CD14-positive monocyte (primary cell): ENCODE measurements around the gene RANBP17. TPM values are rescaled to one million over a fixed set of nuclear protein-coding genes. Genes with fewer than 3 reads are reported as not detected.

ENCODE experiments used
- DNase-seq, 3 donors: peaks; one replicate each; pipeline ENCODE4 v3.0.0-alpha.2; 2011 to 2022
- H2AFZ ChIP-seq: 2 replicates; pipeline ENCODE4 v1.6.0; 2012; ENCODE audit warnings: mild to moderate bottlenecking, low read depth, low read length, inconsistent platforms; ENCODE audit not compliant: insufficient read depth, poor library complexity, severe bottlenecking
- H3K27ac ChIP-seq, 2 donors: 1 replicate in 1 of 2; 2 replicates in 1 of 2; pipeline ENCODE4 v1.5.1; 2012 to 2013; ENCODE audit warnings: low read length in 2 of 2, control low read depth in 1 of 2, inconsistent platforms in 1 of 2, low read depth in 1 of 2, mild to moderate bottlenecking in 1 of 2
- H3K27me3 ChIP-seq, 2 donors: one replicate each; pipeline versions ENCODE4 v1.6.0 to v1.6.1; 2011 to 2013; ENCODE audit warnings: low read length in 2 of 2; ENCODE audit not compliant: control insufficient read depth in 2 of 2, insufficient read depth in 2 of 2
- H3K36me3 ChIP-seq, 2 donors: replicated peaks in 1 of 2; 1 replicate in 1 of 2; 2 replicates in 1 of 2; pipeline versions ENCODE4 v1.5.1 to v1.6.1; 2012 to 2013; ENCODE audit warnings: low read length in 2 of 2, control low read depth in 1 of 2, inconsistent platforms in 1 of 2, mild to moderate bottlenecking in 1 of 2; ENCODE audit not compliant: insufficient read depth in 2 of 2, control insufficient read depth in 1 of 2
- H3K4me1 ChIP-seq, 2 donors: 1 replicate in 1 of 2; 2 replicates in 1 of 2; pipeline versions ENCODE4 v1.5.1 to v1.6.1; 2012 to 2013; ENCODE audit warnings: low read length in 2 of 2, control low read depth in 1 of 2, inconsistent platforms in 1 of 2, mild to moderate bottlenecking in 1 of 2, moderate library complexity in 1 of 2; ENCODE audit not compliant: insufficient read depth in 2 of 2, control insufficient read depth in 1 of 2
- H3K4me2 ChIP-seq: replicated peaks from 2 replicates; pipeline ENCODE3; 2012; ENCODE audit warnings: low read length, moderate library complexity, mild to moderate bottlenecking; ENCODE audit not compliant: poor library complexity, severe bottlenecking; ENCODE audit errors: extremely low read depth
- H3K4me3 ChIP-seq, 3 experiments: fragments of 200-600 bp in 1 of 3; sonication (generic) in 1 of 3; replicated peaks in 1 of 3; 1 replicate in 2 of 3; 2 replicates in 1 of 3; pipeline ENCODE4 v1.5.1; 2011 to 2013; ENCODE audit warnings: low read length in 3 of 3, mild to moderate bottlenecking in 3 of 3, control low read depth in 2 of 3, low read depth in 2 of 3, inconsistent platforms in 1 of 3, moderate library complexity in 1 of 3
- H3K79me2 ChIP-seq: 2 replicates; pipeline ENCODE4 v1.6.0; 2012; ENCODE audit warnings: mild to moderate bottlenecking, control low read depth, inconsistent platforms, low read length, moderate library complexity; ENCODE audit not compliant: insufficient read depth
- H3K9ac ChIP-seq: 2 replicates; pipeline ENCODE4 v1.6.0; 2017; ENCODE audit warnings: low read length, mild to moderate bottlenecking; ENCODE audit not compliant: insufficient read depth, poor library complexity, severe bottlenecking
- H3K9me3 ChIP-seq, 2 donors: replicated peaks in 1 of 2; 1 replicate in 1 of 2; 2 replicates in 1 of 2; pipeline versions ENCODE4 v1.5.1 to v1.6.1; 2012 to 2013; ENCODE audit warnings: low read length in 2 of 2, control low read depth in 1 of 2; ENCODE audit not compliant: control insufficient read depth in 1 of 2, insufficient read depth in 1 of 2
- H4K20me1 ChIP-seq: 2 replicates; pipeline ENCODE4 v1.6.0; 2012; ENCODE audit warnings: mild to moderate bottlenecking, low read length, control low read depth, moderate library complexity; ENCODE audit not compliant: insufficient read depth
- H3K27ac Mint-ChIP-seq, 7 donors: one replicate each; pipeline ENCODE4 v1.8.0; 2020; ENCODE audit warnings: mild to moderate bottlenecking in 7 of 7, mixed read lengths in 7 of 7, moderate library complexity in 6 of 7, inconsistent platforms in 2 of 7
- H3K27me3 Mint-ChIP-seq, 3 donors: one replicate each; pipeline ENCODE4 v1.8.0; 2021 to 2022; ENCODE audit warnings: low read depth in 3 of 3, mild to moderate bottlenecking in 3 of 3, mixed read lengths in 3 of 3, moderate library complexity in 3 of 3, inconsistent platforms in 1 of 3
- H3K36me3 Mint-ChIP-seq, 2 donors: one replicate each; pipeline ENCODE4 v1.8.0; 2020; ENCODE audit warnings: mixed read lengths in 2 of 2, inconsistent platforms in 1 of 2, mild to moderate bottlenecking in 1 of 2
- H3K4me1 Mint-ChIP-seq: one replicate; pipeline ENCODE4 v1.8.0; 2020; ENCODE audit warnings: mild to moderate bottlenecking, mixed read lengths
- H3K4me3 Mint-ChIP-seq, 2 donors: one replicate each; pipeline ENCODE4 v1.8.0; 2020; ENCODE audit warnings: mild to moderate bottlenecking in 2 of 2, mixed read lengths in 2 of 2, moderate library complexity in 1 of 2
- H3K9me3 Mint-ChIP-seq, 7 donors: one replicate each; pipeline ENCODE4 v1.8.0; 2020 to 2022; ENCODE audit warnings: mixed read lengths in 7 of 7, mild to moderate bottlenecking in 6 of 7, moderate library complexity in 6 of 7, inconsistent platforms in 2 of 7
- WGBS: methylation state at CpG from one replicate; pipeline ENCODE4 v1.1.5; 2013; ENCODE audit warnings: missing lambda C conversion rate; ENCODE audit not compliant: insufficient coverage; 5-methylcytosine and 5-hydroxymethylcytosine counted together
- intact Hi-C, 2 donors: fragments of 100-400 bp; cut with micrococcal nuclease; formaldehyde crosslinking; loops; one replicate each; pipeline versions ENCODE4 v1.15.0 to v1.15.1; 2023
- polyA plus RNA-seq, 3 donors: library from polyadenylated mRNA; depleted of rRNA in 1 of 3; unstranded in 2 of 3; stranded (reverse) in 1 of 3; fragments of 300-500 nt in 2 of 3; fragments of >200 nt in 1 of 3; fragmentation: Illumina TruSeq in 2 of 3; gene quantifications; 1 replicate in 2 of 3; 2 replicates in 1 of 3; pipeline ENCODE4 v1.2.3, GENCODE V29; 2012 to 2021
- TF ChIP-seq, protein P1 (sequence below): fragments of 200-600 bp; IDR thresholded peaks from one replicate; pipeline ENCODE4 v1.8.0; 2022; ENCODE audit warnings: antibody characterized with exemption, mild to moderate bottlenecking

The RANBP17 gene
- polyA plus RNA-seq, 3 donors: 0.07 to 0.13 TPM; not detected in 1

DNA sequence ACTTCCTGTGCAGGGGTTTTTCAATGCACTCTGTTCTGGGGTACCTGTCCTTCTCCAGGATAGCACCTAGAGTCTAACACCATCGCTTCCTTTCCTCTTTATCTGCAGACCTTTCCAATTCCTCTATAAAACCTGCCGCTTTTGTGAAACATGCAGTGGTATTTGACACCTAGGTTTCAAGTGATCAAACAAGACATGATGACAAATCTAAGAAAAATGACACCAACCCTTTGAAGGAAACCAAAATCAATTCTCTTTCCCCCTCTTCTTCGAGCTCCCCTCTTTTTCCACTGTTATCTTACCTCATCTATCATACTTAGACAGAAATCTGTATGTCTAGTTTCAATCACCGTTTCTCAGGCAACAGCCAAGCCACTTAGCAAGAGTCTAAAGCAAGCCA is 25.6 kb upstream of the RANBP17 start:
- H3K27me3 Mint-ChIP-seq: peaks cover 3 to 7% (median 4%) of the 10 kb centered on the region in 3 donors
- intact Hi-C loops: no loop called here
- Histone ChIP-seq H3K9me3 (no peaks in the 10 kb centered on the region), H3K4me1 (no peaks in the 10 kb centered on the region), H3K27me3 (peaks cover 0 to 2% of the 10 kb centered on the region in 2 donors), H3K4me3 (no peak overlapping the region), H3K4me2 (no peak overlapping the region), H4K20me1 (no peaks in the 10 kb centered on the region), H3K36me3 (no peaks in the 10 kb centered on the region), H3K27ac (no peak overlapping the region), H3K9ac (no peak overlapping the region), H2AFZ (no peak overlapping the region), H3K79me2 (no peaks in the 10 kb centered on the region)
- peaks cover 0 to 4% (median 0%) of the 10 kb centered on the region in 7 donors for H3K9me3 Mint-ChIP-seq
- no peak for DNase-seq
- H3K27ac Mint-ChIP-seq: no peak overlapping the region
- H3K36me3 Mint-ChIP-seq: no peaks in the 10 kb centered on the region
- H3K4me1 Mint-ChIP-seq: no peaks in the 10 kb centered on the region
- WGBS: 93% methylated on average over 3 of the region's 4 CpGs
- no peak overlapping the region for H3K4me3 Mint-ChIP-seq
- TF ChIP-seq, protein P1, sequence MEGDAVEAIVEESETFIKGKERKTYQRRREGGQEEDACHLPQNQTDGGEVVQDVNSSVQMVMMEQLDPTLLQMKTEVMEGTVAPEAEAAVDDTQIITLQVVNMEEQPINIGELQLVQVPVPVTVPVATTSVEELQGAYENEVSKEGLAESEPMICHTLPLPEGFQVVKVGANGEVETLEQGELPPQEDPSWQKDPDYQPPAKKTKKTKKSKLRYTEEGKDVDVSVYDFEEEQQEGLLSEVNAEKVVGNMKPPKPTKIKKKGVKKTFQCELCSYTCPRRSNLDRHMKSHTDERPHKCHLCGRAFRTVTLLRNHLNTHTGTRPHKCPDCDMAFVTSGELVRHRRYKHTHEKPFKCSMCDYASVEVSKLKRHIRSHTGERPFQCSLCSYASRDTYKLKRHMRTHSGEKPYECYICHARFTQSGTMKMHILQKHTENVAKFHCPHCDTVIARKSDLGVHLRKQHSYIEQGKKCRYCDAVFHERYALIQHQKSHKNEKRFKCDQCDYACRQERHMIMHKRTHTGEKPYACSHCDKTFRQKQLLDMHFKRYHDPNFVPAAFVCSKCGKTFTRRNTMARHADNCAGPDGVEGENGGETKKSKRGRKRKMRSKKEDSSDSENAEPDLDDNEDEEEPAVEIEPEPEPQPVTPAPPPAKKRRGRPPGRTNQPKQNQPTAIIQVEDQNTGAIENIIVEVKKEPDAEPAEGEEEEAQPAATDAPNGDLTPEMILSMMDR: no peak

DNA sequence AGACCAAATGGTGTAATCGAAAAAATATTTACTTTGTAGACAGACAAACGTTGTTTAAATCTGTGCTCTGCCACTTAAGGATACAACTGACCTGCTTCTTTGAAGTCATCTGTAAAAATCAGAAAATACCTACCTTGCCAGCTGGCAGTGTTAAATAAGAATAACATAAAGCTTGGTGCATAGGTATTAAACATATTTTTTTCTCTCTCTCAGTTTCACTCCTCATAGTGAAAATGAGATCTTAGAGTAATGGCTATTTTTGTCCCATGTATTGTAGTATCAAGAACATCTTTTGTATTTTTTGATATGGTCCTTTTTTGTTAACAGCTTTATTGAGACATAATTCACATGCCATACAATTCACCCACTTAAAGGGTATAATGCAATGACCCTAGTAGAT is 17.9 kb upstream of the RANBP17 start:
- Mint-ChIP-seq H3K27ac (no peak overlapping the region), H3K4me3 (no peak overlapping the region), H3K9me3 (no peaks in the 10 kb centered on the region), H3K4me1 (no peaks in the 10 kb centered on the region), H3K27me3 (peaks cover 0 to 5% (median 2%) of the 10 kb centered on the region in 3 donors), H3K36me3 (no peaks in the 10 kb centered on the region)
- Histone ChIP-seq H3K9me3 (no peaks in the 10 kb centered on the region), H3K9ac (no peak overlapping the region), H2AFZ (no peak overlapping the region), H3K36me3 (no peaks in the 10 kb centered on the region), H3K4me1 (no peaks in the 10 kb centered on the region), H3K27me3 (no peaks in the 10 kb centered on the region), H3K79me2 (no peaks in the 10 kb centered on the region), H4K20me1 (no peaks in the 10 kb centered on the region), H3K27ac (no peak overlapping the region), H3K4me2 (no peak overlapping the region), H3K4me3 (no peak overlapping the region)
- intact Hi-C loops: no loop called here
- TF ChIP-seq, protein P1: no peak
- no peak for DNase-seq
- no CpG with 5 or more reads among the region's 2 CpGs for WGBS
